Duodenal mucosa (tissue), 2 donors: ENCODE data around the gene RGS14.
"Not testable (repeated sequence)": the region's sequence is repeated elsewhere in the genome, so short reads cannot be mapped to it uniquely, and the experiment has no call there.

ENCODE experiments used
- H3K27ac ChIP-seq: one replicate; pipeline ENCODE4 v1.7.0; 2013; ENCODE audit warnings: low read depth, low read length
- H3K27me3 ChIP-seq, 2 donors: one replicate each; pipeline ENCODE4 v1.7.0; 2013; ENCODE audit warnings: low read length in 2 of 2, control low read depth in 1 of 2; ENCODE audit not compliant: insufficient read depth in 2 of 2, control insufficient read depth in 1 of 2
- H3K36me3 ChIP-seq, 2 donors: one replicate each; pipeline ENCODE4 v1.7.0; 2013; ENCODE audit warnings: low read length in 2 of 2, control low read depth in 1 of 2; ENCODE audit not compliant: insufficient read depth in 2 of 2, control insufficient read depth in 1 of 2
- H3K4me1 ChIP-seq, 2 donors: one replicate each; pipeline ENCODE4 v1.7.0; 2013; ENCODE audit warnings: low read length in 2 of 2, control low read depth in 1 of 2; ENCODE audit not compliant: insufficient read depth in 2 of 2, control insufficient read depth in 1 of 2
- H3K4me3 ChIP-seq, 2 donors: one replicate each; pipeline ENCODE4 v1.7.0; 2013; ENCODE audit warnings: low read length in 2 of 2, low read depth in 1 of 2
- H3K9ac ChIP-seq, 2 donors: one replicate each; pipeline ENCODE4 v1.7.0; 2013; ENCODE audit warnings: low read length in 2 of 2, low read depth in 1 of 2
- H3K9me3 ChIP-seq, 2 donors: one replicate each; pipeline ENCODE4 v1.7.0; 2013; ENCODE audit warnings: low read length in 2 of 2, control low read depth in 1 of 2; ENCODE audit not compliant: control insufficient read depth in 1 of 2

The RGS14 gene

DNA sequence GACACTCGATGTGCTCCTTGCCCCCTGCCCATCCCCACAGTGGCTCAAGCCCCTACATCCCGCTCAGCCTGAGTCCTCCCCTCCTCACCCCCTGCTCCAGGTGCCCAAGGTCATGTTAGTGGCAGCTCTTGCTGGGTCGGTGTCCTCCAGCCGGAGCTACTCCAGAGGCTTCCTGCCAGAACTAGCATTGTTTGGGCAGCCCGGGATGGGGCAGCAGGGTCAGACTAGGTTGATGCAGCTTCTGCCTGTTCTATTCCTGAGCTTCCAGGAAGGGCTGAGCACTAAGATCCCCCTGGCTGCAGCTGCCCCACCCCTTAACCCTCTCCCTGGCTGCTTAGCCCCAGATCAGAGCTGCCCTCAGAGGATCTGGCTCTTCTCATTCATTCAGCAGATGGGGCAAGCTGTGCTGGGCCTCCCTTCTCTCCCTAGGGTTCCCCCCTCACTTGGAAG is 671 bp downstream of the RGS14 start:
- Histone ChIP-seq H3K4me1 (peaks cover 40 to 63% of the 10 kb centered on the region in 2 donors), H3K27me3 (no peaks in the 10 kb centered on the region), H3K4me3 (peak overlapping the region; percentile 69 to 83), H3K9me3 (no peaks in the 10 kb centered on the region), H3K9ac (peak overlapping the region; percentile 39 to 67), H3K36me3 (no peaks in the 10 kb centered on the region), H3K27ac (no peak overlapping the region)

DNA sequence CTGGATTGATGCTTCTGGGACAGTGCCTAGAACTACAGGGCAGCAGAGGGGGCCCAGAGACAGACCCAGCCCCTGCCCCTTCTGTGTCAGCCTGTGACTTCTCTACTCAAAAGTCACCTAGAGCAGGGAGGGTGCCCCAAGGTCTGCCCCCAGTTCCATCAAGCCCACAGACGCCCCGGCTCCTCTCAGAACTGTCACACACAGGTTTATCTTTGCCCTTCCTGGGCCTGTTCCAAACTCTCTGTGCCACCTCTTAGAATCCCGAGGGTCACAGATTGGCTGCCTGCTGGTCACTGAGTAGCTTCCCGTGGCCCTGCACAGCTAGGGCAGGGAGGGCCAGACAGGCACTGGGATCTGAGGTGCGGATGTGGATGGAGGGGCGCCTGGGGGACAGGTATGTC is 1.7 kb downstream of the RGS14 start:
- Histone ChIP-seq H3K27me3 (no peaks in the 10 kb centered on the region), H3K9ac (no peak overlapping the region), H3K9me3 (no peaks in the 10 kb centered on the region), H3K36me3 (no peaks in the 10 kb centered on the region), H3K4me1 (peaks cover 49 to 74% of the 10 kb centered on the region in 2 donors), H3K27ac (no peak overlapping the region), H3K4me3 (no peak overlapping the region)

GRCh38 chr5:177359860-177360259 is 2.1 kb downstream of the RGS14 start:
- Histone ChIP-seq H3K9ac (no peak overlapping the region), H3K4me1 (peaks cover 53 to 77% of the 10 kb centered on the region in 2 donors), H3K9me3 (no peaks in the 10 kb centered on the region), H3K4me3 (no peak overlapping the region), H3K27me3 (no peaks in the 10 kb centered on the region), H3K27ac (no peak overlapping the region), H3K36me3 (no peaks in the 10 kb centered on the region)

DNA sequence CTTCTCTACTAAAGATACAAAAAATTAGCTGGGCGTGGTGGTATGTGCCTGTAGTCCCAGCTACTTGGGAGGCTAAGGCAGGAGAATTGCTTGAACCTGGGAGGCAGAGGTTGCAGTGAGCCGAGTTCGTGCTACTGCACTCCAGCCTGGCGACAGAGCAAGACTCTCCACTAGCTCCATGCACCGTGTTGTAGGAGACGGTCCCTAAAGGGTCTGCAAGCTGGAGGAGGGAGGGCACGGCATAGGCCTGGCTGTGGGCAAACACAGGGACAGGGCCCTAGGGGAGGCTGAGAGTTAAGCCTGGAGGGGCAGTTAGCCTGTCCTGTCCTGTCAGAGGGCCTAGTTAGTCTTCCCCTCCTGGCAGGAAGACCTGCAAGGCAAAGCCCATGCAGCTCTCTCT is 3.0 kb downstream of the RGS14 start:
- H3K36me3 ChIP-seq, H3K9ac ChIP-seq, H3K27me3 ChIP-seq, H3K4me3 ChIP-seq, H3K9me3 ChIP-seq, H3K27ac ChIP-seq: not testable (repeated sequence)
- peaks cover 54 to 77% of the 10 kb centered on the region in 2 donors for H3K4me1 ChIP-seq

GRCh38 chr5:177361418-177362291 is 3.9 kb downstream of the RGS14 start:
- Histone ChIP-seq H3K9me3 (no peaks in the 10 kb centered on the region), H3K27me3 (no peaks in the 10 kb centered on the region), H3K36me3 (no peaks in the 10 kb centered on the region), H3K27ac (peak overlapping the region; percentile 15), H3K4me1 (peaks cover 62 to 83% of the 10 kb centered on the region in 2 donors), H3K9ac (peak overlapping the region; percentile 35 to 47), H3K4me3 (no peak overlapping the region)

DNA sequence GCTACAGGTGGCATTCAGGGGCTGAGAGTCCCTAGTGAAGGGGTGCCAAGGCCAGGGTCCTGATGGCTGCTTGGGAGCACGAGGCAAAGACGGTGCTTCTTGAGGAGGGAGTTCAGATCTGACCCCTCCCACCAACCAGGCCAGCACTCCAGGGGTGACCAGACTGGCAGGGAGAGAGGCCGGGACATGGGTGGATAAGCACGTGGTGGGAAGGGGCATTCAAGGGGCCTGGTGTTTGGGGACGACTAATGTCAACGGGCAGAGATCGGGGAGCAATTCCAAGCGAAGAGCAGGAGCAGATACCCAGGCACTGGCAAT is 4.5 kb downstream of the RGS14 start:
- Histone ChIP-seq H3K27ac (peak overlapping the region; percentile 15), H3K27me3 (no peaks in the 10 kb centered on the region), H3K36me3 (no peaks in the 10 kb centered on the region), H3K4me1 (peaks cover 57 to 78% of the 10 kb centered on the region in 2 donors), H3K9me3 (no peaks in the 10 kb centered on the region), H3K4me3 (peak overlapping the region; percentile 60 to 78), H3K9ac (peak overlapping the region; percentile 35 to 47)

- H3K4me3 ChIP-seq: peak overlapping the region; percentile 60 to 78
- peaks cover 53 to 79% of the 10 kb centered on the region in 2 donors for H3K4me1 ChIP-seq
- peak overlapping the region; percentile 47 to 74 for H3K9ac ChIP-seq
- no peaks in the 10 kb centered on the region for H3K36me3 ChIP-seq
- no peaks in the 10 kb centered on the region for H3K27me3 ChIP-seq
- H3K27ac ChIP-seq: peak overlapping the region; percentile 10
- H3K9me3 ChIP-seq: no peaks in the 10 kb centered on the region
These were observed 5.1 kb downstream of the RGS14 start for GRCh38 chr5:177362610-177363507.

- Histone ChIP-seq H3K4me1 (peaks cover 53 to 80% of the 10 kb centered on the region in 2 donors), H3K4me3 (peak overlapping the region; percentile 60 to 78), H3K9ac (no peak overlapping the region), H3K36me3 (peaks cover 0 to 6% of the 10 kb centered on the region in 2 donors), H3K27me3 (no peaks in the 10 kb centered on the region), H3K27ac (no peak overlapping the region), H3K9me3 (no peaks in the 10 kb centered on the region)
These were observed 5.8 kb downstream of the RGS14 start for GRCh38 chr5:177363565-177363964.

DNA sequence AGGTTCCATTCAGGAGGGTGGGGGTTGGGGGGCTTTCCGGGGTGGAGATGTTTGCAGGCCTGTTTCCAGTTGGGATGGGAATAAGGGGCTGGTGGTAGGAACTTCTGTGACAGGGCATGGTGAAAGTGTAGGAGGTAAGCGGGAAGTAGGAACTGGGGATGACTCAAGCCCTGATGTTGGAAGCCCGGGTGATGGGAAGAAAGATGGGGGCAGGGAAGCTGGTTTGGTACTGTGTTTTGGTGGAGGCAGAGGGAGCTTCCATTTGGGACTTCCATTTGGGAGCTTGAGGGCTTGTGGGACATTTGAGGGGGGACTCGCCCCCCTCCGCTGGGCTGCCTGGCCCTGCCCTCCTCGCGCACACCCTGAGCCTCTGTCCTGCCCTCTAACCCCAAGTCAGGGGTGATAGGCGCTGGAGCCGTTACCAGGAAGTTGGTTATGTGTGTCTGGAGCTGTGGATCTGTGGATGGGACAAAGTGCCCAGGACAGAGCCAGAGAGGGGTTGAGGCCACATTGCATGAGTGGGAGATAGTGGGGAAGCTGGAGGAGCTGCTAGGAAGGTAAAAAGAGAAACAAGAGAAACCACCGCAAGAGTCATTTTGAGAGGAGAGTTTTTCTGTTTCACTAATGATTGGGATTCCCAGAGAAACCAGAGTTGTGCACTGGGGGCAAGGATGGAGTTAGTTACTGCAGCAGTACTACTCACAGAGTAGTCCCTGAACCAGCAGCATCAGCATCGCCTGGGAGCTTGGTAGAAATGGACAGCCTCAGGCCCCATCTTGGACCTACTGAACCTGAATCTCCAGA is 6.6 kb downstream of the RGS14 start:
- no peak overlapping the region for H3K27ac ChIP-seq
- H3K4me3 ChIP-seq: no peak overlapping the region
- no peaks in the 10 kb centered on the region for H3K27me3 ChIP-seq
- H3K9ac ChIP-seq: no peak overlapping the region
- peaks cover 57 to 80% of the 10 kb centered on the region in 2 donors for H3K4me1 ChIP-seq
- no peaks in the 10 kb centered on the region for H3K9me3 ChIP-seq
- H3K36me3 ChIP-seq: peaks cover 0 to 7% of the 10 kb centered on the region in 2 donors
